ENCODE measurements around the gene SLC9A7. TPM values are rescaled to one million over a fixed set of nuclear protein-coding genes. Genes with fewer than 3 reads are reported as not detected.

The SLC9A7 gene
- total and polyA plus RNA-seq, 2 donors (not counting 3 experiments of a cell fraction or from before 2014, with no cell fraction given): 4.6 to 7.5 TPM

DNA sequence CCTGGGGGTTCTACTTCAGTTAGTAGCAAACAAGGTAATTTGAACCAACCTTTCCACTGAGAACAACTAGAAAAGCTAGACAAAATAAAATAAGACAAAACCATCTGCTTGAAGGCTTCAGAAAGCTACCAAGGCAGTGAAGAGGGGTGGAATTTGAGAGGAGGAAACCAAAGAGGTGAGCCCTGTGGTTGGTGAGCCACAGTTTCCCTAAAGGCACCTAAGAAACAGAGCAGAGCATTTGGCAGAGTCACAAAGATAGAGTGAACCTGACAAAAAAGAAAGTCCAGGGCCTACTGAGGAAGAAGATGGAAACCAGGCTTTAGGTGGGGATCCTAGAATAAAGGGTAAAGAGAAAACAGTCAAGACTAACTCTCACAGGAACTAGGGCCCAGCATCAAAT, 141.0 kb downstream of the SLC9A7 start:
- no peak for FAIRE-seq
- Histone ChIP-seq H3K36me3 (ENCODE audit: control insufficient read depth in 2 of 2, extremely low read depth in 1 of 2, insufficient read depth in 2 of 2, low read length in 2 of 2) (no peaks in the 10 kb centered on the region), H3K9ac (replicated peaks; ENCODE audit: extremely low read depth, insufficient read depth, low read length) (no peak overlapping the region), H3K9me3 (replicated peaks; ENCODE audit: control insufficient read depth, insufficient read depth, low read length) (no peaks in the 10 kb centered on the region), H3K79me2 (ENCODE audit: control insufficient read depth, insufficient read depth, low read length) (no peaks in the 10 kb centered on the region), H3K4me2 (ENCODE audit: insufficient read depth, low read length) (no peak overlapping the region), H2AFZ (ENCODE audit: low read depth, low read length) (no peak overlapping the region), H3K4me3 (replicated peaks in 1 of 3; ENCODE audit: insufficient read depth in 1 of 3, low read depth in 1 of 3, low read length in 3 of 3) (no peak overlapping the region), H3K4me1 (ENCODE audit: control insufficient read depth, extremely low read depth, insufficient read depth, low read length) (no peaks in the 10 kb centered on the region), H3K27me3 (ENCODE audit: control insufficient read depth in 2 of 2, insufficient read depth in 2 of 2, low read length in 2 of 2) (no peaks in the 10 kb centered on the region), H4K20me1 (replicated peaks; ENCODE audit: control insufficient read depth, extremely low read depth, insufficient read depth, low read length) (no peaks in the 10 kb centered on the region), H3K27ac (ENCODE audit: insufficient read depth, low read depth, low read length) (no peak overlapping the region), H3K9me1 (replicated peaks; ENCODE audit: control insufficient read depth, extremely low read depth, insufficient read depth, low read length) (no peaks in the 10 kb centered on the region)
- intact Hi-C loops (cut with micrococcal nuclease): no loop called here
- POLR2A ChIA-PET: no interaction called here
- BruUV-seq (replicated peaks): no TSS peak
- dilution Hi-C loops (cut with MboI; ENCODE audit: extremely low pct_ligation_motif_present, low sequenced_read_pairs): no loop called here
- no peak for TF ChIP-seq POLR2AphosphoS5 (IDR thresholded peaks at IDR 0.05; ENCODE audit: insufficient read depth, low read depth, low read length)
- no peak for TF ChIP-seq CTCF (IDR thresholded peaks at IDR 0.05; ENCODE audit: extremely low read depth in 1 of 2, insufficient read depth in 1 of 2, low read depth in 1 of 2, low read length in 2 of 2)
- no peak for TF ChIP-seq EZH2 (IDR thresholded peaks at IDR 0.05; ENCODE audit: borderline replicate concordance, low read depth, low read length, severe bottlenecking)
- TF ChIP-seq FOS (IDR thresholded peaks at IDR 0.05; ENCODE audit: borderline replicate concordance, insufficient read depth, low read length): no peak
- DNase-seq (ENCODE audit: low read depth, low spot score): no peak
- CTCF ChIA-PET: interaction anchor here (1.3 kb wide), 1 partner anchor 19 kb away, joined by 3 read pairs; no protein-coding TSS in a partner anchor

GRCh38 chrX:46611658-46612362, 147.1 kb downstream of the SLC9A7 start:
- ChIA-PET POLR2A (no interaction called here), CTCF (no interaction called here)
- FAIRE-seq: no peak

More at GRCh38 chrX:46611658-46612362, 147.1 kb downstream of the SLC9A7 start:
- Histone ChIP-seq H3K36me3 (ENCODE audit: control insufficient read depth in 2 of 2, extremely low read depth in 1 of 2, insufficient read depth in 2 of 2, low read length in 2 of 2) (no peaks in the 10 kb centered on the region), H3K4me2 (ENCODE audit: insufficient read depth, low read length) (no peak overlapping the region), H3K4me3 (replicated peaks in 1 of 3; ENCODE audit: insufficient read depth in 1 of 3, low read depth in 1 of 3, low read length in 3 of 3) (no peak overlapping the region), H3K27me3 (ENCODE audit: control insufficient read depth in 2 of 2, insufficient read depth in 2 of 2, low read length in 2 of 2) (no peaks in the 10 kb centered on the region), H3K79me2 (ENCODE audit: control insufficient read depth, insufficient read depth, low read length) (no peaks in the 10 kb centered on the region), H3K9ac (replicated peaks; ENCODE audit: extremely low read depth, insufficient read depth, low read length) (no peak overlapping the region), H3K9me3 (replicated peaks; ENCODE audit: control insufficient read depth, insufficient read depth, low read length) (no peaks in the 10 kb centered on the region), H3K4me1 (ENCODE audit: control insufficient read depth, extremely low read depth, insufficient read depth, low read length) (no peaks in the 10 kb centered on the region), H2AFZ (ENCODE audit: low read depth, low read length) (no peak overlapping the region), H3K9me1 (replicated peaks; ENCODE audit: control insufficient read depth, extremely low read depth, insufficient read depth, low read length) (no peaks in the 10 kb centered on the region), H3K27ac (ENCODE audit: insufficient read depth, low read depth, low read length) (no peak overlapping the region), H4K20me1 (replicated peaks; ENCODE audit: control insufficient read depth, extremely low read depth, insufficient read depth, low read length) (no peaks in the 10 kb centered on the region)
- DNase-seq (ENCODE audit: low read depth, low spot score): no peak
- dilution Hi-C loops (cut with MboI; ENCODE audit: extremely low pct_ligation_motif_present, low sequenced_read_pairs): no loop called here
- intact Hi-C loops (cut with micrococcal nuclease): no loop called here
- no TSS peak for BruUV-seq (replicated peaks)
- no peak for TF ChIP-seq FOS (IDR thresholded peaks at IDR 0.05; ENCODE audit: borderline replicate concordance, insufficient read depth, low read length)
- no peak for TF ChIP-seq GATA2 (IDR thresholded peaks at IDR 0.05; ENCODE audit: insufficient read depth, insufficient read length, low read depth, low read length)
- no peak for TF ChIP-seq MYC (IDR thresholded peaks at IDR 0.05; ENCODE audit: low read depth, low read length)
- TF ChIP-seq, protein P1, sequence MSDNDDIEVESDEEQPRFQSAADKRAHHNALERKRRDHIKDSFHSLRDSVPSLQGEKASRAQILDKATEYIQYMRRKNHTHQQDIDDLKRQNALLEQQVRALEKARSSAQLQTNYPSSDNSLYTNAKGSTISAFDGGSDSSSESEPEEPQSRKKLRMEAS (IDR thresholded peaks at IDR 0.05; ENCODE audit: insufficient read depth, insufficient read length): no peak
- TF ChIP-seq JUN (IDR thresholded peaks at IDR 0.05; ENCODE audit: borderline replicate concordance, insufficient read depth, insufficient read length, low read depth): no peak
- TF ChIP-seq EZH2 (IDR thresholded peaks at IDR 0.05; ENCODE audit: borderline replicate concordance, low read depth, low read length, severe bottlenecking): no peak
- TF ChIP-seq POLR2AphosphoS5 (IDR thresholded peaks at IDR 0.05; ENCODE audit: insufficient read depth, low read depth, low read length): no peak
- TF ChIP-seq CTCF (IDR thresholded peaks at IDR 0.05; ENCODE audit: extremely low read depth in 1 of 2, insufficient read depth in 1 of 2, low read depth in 1 of 2, low read length in 2 of 2): no peak
- TF ChIP-seq POLR2A (IDR thresholded peaks at IDR 0.05; ENCODE audit: low read depth, low read length): no peak
